CD4-positive, alpha-beta memory T cell (primary cell): Measurements from ENCODE around the gene USP16. TPM values are rescaled to one million over a fixed set of nuclear protein-coding genes. Genes with fewer than 3 reads are reported as not detected.

Experiments used
- polyA plus RNA-seq, 2 donors: library from polyadenylated mRNA; unstranded; fragments of 300-500 nt; fragmentation: Illumina TruSeq; gene quantifications; one replicate each; pipeline ENCODE4 v1.2.3, GENCODE V29; 2021
- total RNA-seq, 2 experiments: library from RNA; stranded (reverse); gene quantifications; one replicate each; pipeline ENCODE4 v1.2.3, GENCODE V29; 2021

Gene USP16
- total and polyA plus RNA-seq, 4 experiments from 2014 or later: 19.6 to 57.2 (median 46.6) TPM

Other genes starting within 250 kb of the USP16 start
- gene LTN1, start 31.8 kb upstream of the USP16 start, total RNA-seq: 10 to 100 TPM; 34.6 to 39.5 TPM
- gene LTN1, start 31.8 kb upstream of the USP16 start, polyA plus RNA-seq: 10 to 100 TPM in 1 of 2 donors, 1 to 10 TPM in 1; 9.7 to 16.8 TPM
- 1 to 10 TPM; 5.6 to 6.2 TPM for gene RWDD2B, start 5.3 kb upstream of the USP16 start, total RNA-seq
- 1 to 10 TPM; 8.8 to 9.8 TPM for gene RWDD2B, start 5.3 kb upstream of the USP16 start, polyA plus RNA-seq
- 100 to 1,000 TPM; 109 to 114 TPM for gene CCT8, start 49.0 kb downstream of the USP16 start, total RNA-seq
- 100 to 1,000 TPM; 130 to 173 TPM for gene CCT8, start 49.0 kb downstream of the USP16 start, polyA plus RNA-seq
- gene MAP3K7CL, start 106.0 kb downstream of the USP16 start, total RNA-seq: 10 to 100 TPM; 10.1 to 10.3 TPM
- 1 to 10 TPM; 2.8 to 4.7 TPM for gene MAP3K7CL, start 106.0 kb downstream of the USP16 start, polyA plus RNA-seq